ENCODE data around the gene GOLGA3. TPM values are rescaled to one million over a fixed set of nuclear protein-coding genes. Genes with fewer than 3 reads are reported as not detected.
"Not testable (repeated sequence)": the region's sequence is repeated elsewhere in the genome, so short reads cannot be mapped to it uniquely, and the experiment has no call there.

The GOLGA3 gene
- total RNA-seq, 2 experiments from 2014 or later = 36.7 to 38.5 TPM

GRCh38 chr12:132858718-132859266 is 30.1 kb upstream of the GOLGA3 start:
- DNase-seq (no peak), ATAC-seq (no peak)
- intact Hi-C loops (cut with DNase I, micrococcal nuclease) = no loop called here
- ChIA-PET POLR2A (no interaction called here), CTCF (no interaction called here)
- Mint-ChIP-seq H3K4me3 (no peak overlapping the region), H3K36me3 (ENCODE audit: low read depth) (peaks cover 51% of the 10 kb centered on the region), H3K27me3 (no peaks in the 10 kb centered on the region), H3K27ac (no peak overlapping the region), H3K4me1 (no peaks in the 10 kb centered on the region), H3K9me3 (ENCODE audit: low read depth) (no peaks in the 10 kb centered on the region)

- CTCF ChIA-PET; H3K27ac Mint-ChIP-seq; intact Hi-C loops (cut with DNase I, micrococcal nuclease); ATAC-seq; H3K4me1 Mint-ChIP-seq; H3K4me3 Mint-ChIP-seq; POLR2A ChIA-PET; H3K27me3 Mint-ChIP-seq; H3K9me3 Mint-ChIP-seq (ENCODE audit: low read depth); DNase-seq: not testable (repeated sequence)
- peaks cover 57% of the 10 kb centered on the region for H3K36me3 Mint-ChIP-seq (ENCODE audit: low read depth)
Observed at GRCh38 chr12:132857019-132857418, 28.4 kb upstream of the GOLGA3 start.

- POLR2A ChIA-PET = no interaction called here
- H3K4me3 Mint-ChIP-seq = no peak overlapping the region
- no peak for DNase-seq
- no peak overlapping the region for H3K27ac Mint-ChIP-seq
- no peaks in the 10 kb centered on the region for H3K4me1 Mint-ChIP-seq
- no peaks in the 10 kb centered on the region for H3K27me3 Mint-ChIP-seq
- CTCF ChIA-PET = no interaction called here
- H3K36me3 Mint-ChIP-seq (ENCODE audit: low read depth) = peaks cover 56% of the 10 kb centered on the region
- H3K9me3 Mint-ChIP-seq (ENCODE audit: low read depth) = no peaks in the 10 kb centered on the region
- intact Hi-C loops (cut with DNase I, micrococcal nuclease) = no loop called here
- no peak for ATAC-seq
Observed at GRCh38 chr12:132856581-132856980, 27.9 kb upstream of the GOLGA3 start.

GRCh38 chr12:132855211-132855610 is 26.5 kb upstream of the GOLGA3 start:
- DNase-seq; H3K27me3 Mint-ChIP-seq; H3K4me1 Mint-ChIP-seq; intact Hi-C loops (cut with DNase I, micrococcal nuclease); H3K4me3 Mint-ChIP-seq; POLR2A ChIA-PET; CTCF ChIA-PET; H3K27ac Mint-ChIP-seq; H3K9me3 Mint-ChIP-seq (ENCODE audit: low read depth); ATAC-seq: not testable (repeated sequence)
- peaks cover 55% of the 10 kb centered on the region for H3K36me3 Mint-ChIP-seq (ENCODE audit: low read depth)

- H3K27ac Mint-ChIP-seq = no peak overlapping the region
- H3K27me3 Mint-ChIP-seq = no peaks in the 10 kb centered on the region
- peaks cover under 1% of the 10 kb centered on the region for H3K4me1 Mint-ChIP-seq
- no peak for ATAC-seq
- H3K4me3 Mint-ChIP-seq = no peak overlapping the region
- H3K9me3 Mint-ChIP-seq (ENCODE audit: low read depth) = no peaks in the 10 kb centered on the region
- ChIA-PET CTCF (no interaction called here), POLR2A (no interaction called here)
- peaks cover 50% of the 10 kb centered on the region for H3K36me3 Mint-ChIP-seq (ENCODE audit: low read depth)
- DNase-seq = no peak
- intact Hi-C loops (cut with DNase I, micrococcal nuclease) = no loop called here
Observed at GRCh38 chr12:132853285-132854092, 24.8 kb upstream of the GOLGA3 start.

GRCh38 chr12:132852496-132852895 is 23.8 kb upstream of the GOLGA3 start:
- CTCF ChIA-PET = no interaction called here
- no peak overlapping the region for H3K4me3 Mint-ChIP-seq
- peaks cover 47% of the 10 kb centered on the region for H3K36me3 Mint-ChIP-seq (ENCODE audit: low read depth)
- POLR2A ChIA-PET = no interaction called here
- ATAC-seq (no peak), DNase-seq (no peak)
- H3K27me3 Mint-ChIP-seq = no peaks in the 10 kb centered on the region
- H3K27ac Mint-ChIP-seq = no peak overlapping the region
- no peaks in the 10 kb centered on the region for H3K9me3 Mint-ChIP-seq (ENCODE audit: low read depth)
- peaks cover 3% of the 10 kb centered on the region for H3K4me1 Mint-ChIP-seq
- intact Hi-C loops (cut with DNase I, micrococcal nuclease) = no loop called here

GRCh38 chr12:132851465-132851864 is 22.8 kb upstream of the GOLGA3 start:
- H3K4me3 Mint-ChIP-seq = no peak overlapping the region
- H3K36me3 Mint-ChIP-seq (ENCODE audit: low read depth) = peaks cover 52% of the 10 kb centered on the region
- CTCF ChIA-PET = no interaction called here
- no peak overlapping the region for H3K27ac Mint-ChIP-seq
- ATAC-seq (no peak), DNase-seq (no peak)
- no peaks in the 10 kb centered on the region for H3K9me3 Mint-ChIP-seq (ENCODE audit: low read depth)
- POLR2A ChIA-PET = no interaction called here
- peaks cover 3% of the 10 kb centered on the region for H3K4me1 Mint-ChIP-seq
- no peaks in the 10 kb centered on the region for H3K27me3 Mint-ChIP-seq
- intact Hi-C loops (cut with DNase I, micrococcal nuclease) = no loop called here

- ChIA-PET CTCF (no interaction called here), POLR2A (no interaction called here)
- H3K36me3 Mint-ChIP-seq (ENCODE audit: low read depth) = peaks cover 47% of the 10 kb centered on the region
- intact Hi-C loops (cut with DNase I, micrococcal nuclease) = no loop called here
- peaks cover 3% of the 10 kb centered on the region for H3K4me1 Mint-ChIP-seq
- DNase-seq (no peak), ATAC-seq (no peak)
- H3K4me3 Mint-ChIP-seq = no peak overlapping the region
- H3K27ac Mint-ChIP-seq = no peak overlapping the region
- no peaks in the 10 kb centered on the region for H3K9me3 Mint-ChIP-seq (ENCODE audit: low read depth)
- H3K27me3 Mint-ChIP-seq = no peaks in the 10 kb centered on the region
Observed at GRCh38 chr12:132850291-132850690, 21.6 kb upstream of the GOLGA3 start.

GRCh38 chr12:132848521-132848920 is 19.9 kb upstream of the GOLGA3 start:
- DNase-seq (no peak), ATAC-seq (no peak)
- intact Hi-C loops (cut with DNase I, micrococcal nuclease) = no loop called here
- H3K27ac Mint-ChIP-seq = no peak overlapping the region
- peaks cover 42% of the 10 kb centered on the region for H3K36me3 Mint-ChIP-seq (ENCODE audit: low read depth)
- CTCF ChIA-PET = interaction anchor here (0.9 kb wide), 1 partner anchor 373 kb away, joined by 3 read pairs; no protein-coding TSS in a partner anchor
- H3K4me1 Mint-ChIP-seq = peaks cover 3% of the 10 kb centered on the region
- H3K9me3 Mint-ChIP-seq (ENCODE audit: low read depth) = no peaks in the 10 kb centered on the region
- H3K27me3 Mint-ChIP-seq = no peaks in the 10 kb centered on the region
- H3K4me3 Mint-ChIP-seq = no peak overlapping the region
- POLR2A ChIA-PET = no interaction called here

- POLR2A ChIA-PET = interaction anchor here (0.6 kb wide), 1 partner anchor 76 kb away, joined by 6 read pairs; no protein-coding TSS in a partner anchor
- intact Hi-C loops (cut with DNase I, micrococcal nuclease) = no loop called here
- Mint-ChIP-seq H3K27me3 (no peaks in the 10 kb centered on the region), H3K36me3 (ENCODE audit: low read depth) (peaks cover 37% of the 10 kb centered on the region), H3K4me1 (peaks cover 3% of the 10 kb centered on the region), H3K4me3 (no peak overlapping the region), H3K27ac (no peak overlapping the region), H3K9me3 (ENCODE audit: low read depth) (no peaks in the 10 kb centered on the region)
- no peak for DNase-seq
- CTCF ChIA-PET = interaction anchor here (0.6 kb wide), 1 partner anchor 55 kb away, joined by 6 read pairs; no protein-coding TSS in a partner anchor
- ATAC-seq = no peak
Observed at GRCh38 chr12:132847363-132848356, 19.0 kb upstream of the GOLGA3 start.

GRCh38 chr12:132844681-132845080 is 16.0 kb upstream of the GOLGA3 start:
- H3K4me1 Mint-ChIP-seq; H3K4me3 Mint-ChIP-seq; H3K27ac Mint-ChIP-seq; DNase-seq; CTCF ChIA-PET; H3K9me3 Mint-ChIP-seq (ENCODE audit: low read depth); ATAC-seq; POLR2A ChIA-PET; H3K27me3 Mint-ChIP-seq; intact Hi-C loops (cut with DNase I, micrococcal nuclease): not testable (repeated sequence)
- H3K36me3 Mint-ChIP-seq (ENCODE audit: low read depth) = peaks cover 43% of the 10 kb centered on the region

Data from activated CD4-positive, alpha-beta T cell treated with anti-CD3 and anti-CD28 coated beads for 36 hours (primary cell).